GM04503 (cell line): ENCODE measurements around the gene KCNS3.
"Not testable (repeated sequence)": the region's sequence is repeated elsewhere in the genome, so short reads cannot be mapped to it uniquely, and the experiment has no call there.

Experiments used
- DNase-seq: peaks from one replicate; pipeline ENCODE4 v3.0.0-alpha.2; 2012; ENCODE audit warnings: low read depth

Gene KCNS3

DNA sequence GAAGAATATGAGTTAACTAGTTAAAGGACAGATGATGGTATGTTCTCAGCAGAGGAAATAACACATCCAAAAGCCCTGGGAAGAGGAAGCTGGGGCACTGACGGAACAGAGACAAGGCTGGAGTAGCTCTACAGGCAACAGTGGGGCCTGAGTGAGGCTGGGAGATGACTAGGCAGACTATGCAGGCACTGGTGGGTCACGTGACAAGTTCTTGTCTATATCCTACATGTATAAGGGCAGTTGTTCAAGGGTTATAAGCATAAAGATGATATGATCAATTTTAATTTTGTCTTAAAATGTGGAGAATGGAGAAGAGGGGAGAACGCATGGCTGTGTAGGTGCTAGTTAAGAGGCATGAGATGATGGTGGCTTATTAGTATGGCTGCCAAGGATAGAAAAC, 68.6 kb downstream of the KCNS3 start:
- DNase-seq: no peak

DNA sequence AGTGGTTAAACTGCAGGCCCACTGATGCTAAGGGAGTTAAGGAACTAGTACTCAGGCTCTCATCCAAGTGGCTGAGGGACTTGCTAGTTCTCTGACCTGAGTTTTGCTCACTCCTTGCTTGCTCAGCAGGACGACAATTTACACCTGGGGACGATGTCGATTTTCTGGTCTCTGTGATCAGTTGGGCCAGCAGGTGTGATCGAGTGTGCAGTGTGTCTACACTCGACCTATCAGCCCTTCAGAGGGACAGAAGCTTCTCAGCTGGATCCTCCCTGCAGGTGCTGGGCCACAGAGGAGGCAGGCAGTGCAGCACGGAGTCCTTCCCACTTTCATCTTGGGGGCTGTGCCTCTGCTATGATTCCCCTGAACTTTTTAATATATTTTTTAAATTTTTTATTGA, 71.5 kb downstream of the KCNS3 start:
- no peak for DNase-seq

DNA sequence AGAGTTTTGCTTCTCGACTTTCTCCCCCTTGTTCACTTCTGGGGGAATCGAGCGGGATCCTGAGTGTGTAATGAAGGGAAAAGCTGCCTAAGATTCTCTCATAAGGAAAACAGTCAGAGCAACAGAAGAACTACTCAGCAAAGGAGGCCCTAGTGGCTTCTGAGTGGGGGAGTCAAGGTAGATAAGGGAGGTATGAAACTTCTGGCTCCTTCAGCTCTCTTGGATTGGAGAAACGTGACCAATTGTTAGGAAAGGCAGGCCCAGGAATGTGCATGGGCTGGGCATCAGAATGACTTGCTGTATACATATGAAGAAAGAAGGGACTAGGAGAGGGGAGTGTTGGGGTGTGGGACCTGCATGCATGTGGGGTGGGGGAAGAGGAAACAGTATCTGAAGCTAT, 73.1 kb downstream of the KCNS3 start:
- no peak for DNase-seq

DNA sequence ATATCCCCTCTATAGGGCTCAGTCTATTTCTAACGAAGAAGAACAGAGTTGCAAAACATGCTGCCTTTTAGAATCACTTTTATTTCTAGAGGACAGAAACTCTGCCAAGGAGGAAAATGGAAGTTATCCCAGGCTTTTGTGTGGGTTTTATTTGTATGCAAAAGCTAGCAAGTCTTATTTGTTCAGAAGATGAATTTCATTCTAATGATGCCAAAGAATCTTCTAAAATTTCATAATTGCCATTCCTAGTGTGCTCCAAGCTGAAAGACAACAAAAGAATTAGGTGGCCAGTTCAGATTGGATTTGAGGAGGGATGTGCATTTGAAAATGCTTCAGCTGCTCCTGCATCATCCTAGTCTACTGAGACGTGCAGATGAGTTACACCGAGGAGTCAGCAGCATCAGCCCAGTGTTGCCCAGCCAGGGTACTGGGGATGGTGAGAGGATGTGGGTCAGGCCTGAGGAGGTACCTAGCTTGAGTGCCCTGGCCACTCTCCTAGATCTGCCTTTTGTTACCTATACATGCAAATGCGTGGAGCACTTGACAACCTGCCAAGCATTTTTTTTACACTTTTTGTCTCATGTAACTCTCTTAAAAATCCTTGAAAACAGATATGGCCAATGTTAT, 80.1 kb downstream of the KCNS3 start:
- peak; percentile 37 for DNase-seq

DNA sequence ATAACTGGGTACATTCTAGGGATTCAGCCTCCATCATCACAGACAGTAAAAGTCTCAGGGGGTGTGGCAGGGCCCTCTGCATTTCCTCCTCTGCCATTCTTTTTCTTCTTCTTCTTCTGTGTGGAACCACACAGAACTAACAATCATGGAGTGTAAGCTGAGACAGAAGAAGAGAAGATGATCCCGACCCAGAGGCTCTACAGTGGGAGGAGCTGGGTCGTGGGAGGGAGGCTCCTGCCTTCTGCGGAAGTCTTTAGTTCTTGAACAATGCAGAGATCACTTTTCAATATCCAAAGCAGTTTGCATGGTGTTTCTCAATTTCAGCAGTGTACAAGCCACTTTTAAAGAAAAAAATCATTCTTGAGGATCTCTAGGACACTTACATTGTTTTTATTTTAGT, 80.9 kb downstream of the KCNS3 start:
- no peak for DNase-seq

DNA sequence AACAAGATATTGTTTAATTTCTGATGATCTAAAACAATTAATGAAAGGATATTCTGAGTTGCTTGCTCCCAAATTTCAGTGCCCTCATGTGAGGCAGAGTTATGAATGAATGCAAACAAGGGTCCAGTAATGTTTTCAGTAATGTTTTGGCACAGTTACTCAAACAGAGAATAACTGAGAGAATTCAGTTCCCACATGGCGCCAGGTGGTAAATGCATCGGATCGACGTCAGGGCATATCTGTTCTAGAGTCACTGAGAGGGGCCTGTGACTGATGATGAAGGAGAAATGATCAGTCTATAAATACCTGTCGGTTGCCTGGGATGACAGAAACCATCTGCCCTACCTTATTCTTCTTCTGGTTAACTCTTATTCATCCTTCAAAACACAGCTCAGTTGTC, 81.4 kb downstream of the KCNS3 start:
- no peak for DNase-seq

DNA sequence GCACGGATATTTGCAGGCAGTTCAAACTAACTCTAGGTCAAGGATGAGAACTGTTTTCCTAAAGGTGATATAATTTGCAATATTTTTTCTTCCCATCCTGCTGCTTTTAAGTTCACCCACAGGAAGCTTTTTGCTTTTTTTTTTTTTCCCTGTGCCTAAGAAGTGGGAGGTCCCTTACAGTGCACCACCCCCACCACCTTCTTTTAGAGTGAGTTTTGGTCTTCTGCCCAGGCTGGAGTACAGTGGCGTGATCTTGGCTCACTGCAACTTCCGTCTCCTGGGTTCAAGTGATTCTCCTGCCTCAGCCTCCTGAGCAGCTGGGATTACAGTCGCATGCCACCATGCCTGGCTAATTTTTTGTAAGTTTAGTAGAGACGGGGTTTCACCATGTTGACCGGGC, 82.5 kb downstream of the KCNS3 start:
- no peak for DNase-seq

DNA sequence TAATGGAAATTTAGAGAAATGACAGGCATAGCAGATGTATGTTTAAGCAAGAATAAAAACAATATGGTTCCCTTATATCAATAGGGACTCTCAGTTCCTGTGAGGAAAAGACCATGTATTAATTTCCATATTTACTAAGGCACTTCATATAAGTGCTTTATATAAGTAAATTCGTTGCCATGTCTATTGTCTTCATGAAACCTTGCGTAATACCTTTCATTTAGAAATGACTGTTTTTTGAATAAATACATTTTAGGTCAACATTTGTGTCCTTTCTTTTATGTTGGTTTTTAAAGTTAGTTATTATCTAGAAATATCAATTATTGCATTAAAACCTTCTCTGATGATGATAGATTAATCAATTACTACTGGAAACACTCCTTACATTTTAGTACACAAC, 83.3 kb downstream of the KCNS3 start:
- DNase-seq: no peak

DNA sequence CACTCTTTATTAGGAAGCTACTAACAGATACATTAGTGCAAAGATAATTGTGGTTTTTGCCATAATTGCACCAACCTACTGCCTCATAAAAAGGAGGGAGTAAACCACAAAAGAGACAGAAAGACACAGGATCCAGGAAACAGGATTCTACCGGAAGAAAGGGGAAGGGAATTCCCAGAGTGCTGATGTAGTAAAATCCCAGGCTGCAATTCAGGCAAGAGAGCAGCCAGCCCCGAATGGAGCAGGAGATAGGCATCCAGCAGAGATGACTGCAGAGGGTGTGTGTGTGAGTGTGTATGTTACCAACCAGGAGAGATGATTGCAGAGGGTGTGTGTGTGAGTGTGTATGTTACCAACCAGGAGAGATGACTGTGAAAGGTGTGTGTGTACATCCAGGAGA, 84.4 kb downstream of the KCNS3 start:
- no peak for DNase-seq

DNA sequence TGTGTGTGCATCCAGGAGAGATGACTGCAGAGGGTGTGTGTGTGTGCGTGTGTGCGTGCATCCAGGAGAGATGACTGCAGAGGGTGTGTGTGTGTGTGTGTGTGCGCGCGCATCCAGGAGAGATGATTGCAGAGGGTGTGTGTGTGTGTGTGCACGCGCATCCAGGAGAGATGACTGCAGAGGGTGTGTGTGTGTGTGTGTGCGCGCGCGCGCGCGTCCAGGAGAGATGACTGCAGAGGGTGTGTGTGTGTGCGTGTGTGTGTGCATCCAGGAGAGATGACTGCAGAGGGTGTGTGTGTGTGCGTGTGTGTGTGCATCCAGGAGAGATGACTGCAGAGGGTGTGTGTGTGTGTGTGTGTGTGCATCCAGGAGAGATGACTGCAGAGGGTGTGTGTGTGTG, 85.1 kb downstream of the KCNS3 start:
- not testable (repeated sequence) for DNase-seq

DNA sequence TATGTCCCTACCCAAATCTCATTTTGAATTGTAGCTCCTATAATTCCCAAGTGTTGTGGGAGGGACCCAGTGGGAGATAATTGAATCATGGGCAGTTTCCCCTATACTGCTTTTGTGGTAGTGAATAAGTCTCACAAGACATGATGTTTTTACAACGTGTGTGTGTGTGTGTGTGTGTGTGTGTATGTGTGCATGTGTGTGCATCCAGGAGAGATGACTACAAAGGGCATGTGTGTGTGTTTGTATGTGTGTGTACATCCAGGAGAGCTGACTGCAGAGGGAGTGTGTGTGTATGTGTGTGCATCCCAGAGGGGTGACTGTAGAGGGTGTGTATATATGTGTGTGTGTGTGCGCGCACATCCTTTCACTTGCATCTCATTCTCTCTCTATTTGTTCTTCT, 86.7 kb downstream of the KCNS3 start:
- DNase-seq: no peak

DNA sequence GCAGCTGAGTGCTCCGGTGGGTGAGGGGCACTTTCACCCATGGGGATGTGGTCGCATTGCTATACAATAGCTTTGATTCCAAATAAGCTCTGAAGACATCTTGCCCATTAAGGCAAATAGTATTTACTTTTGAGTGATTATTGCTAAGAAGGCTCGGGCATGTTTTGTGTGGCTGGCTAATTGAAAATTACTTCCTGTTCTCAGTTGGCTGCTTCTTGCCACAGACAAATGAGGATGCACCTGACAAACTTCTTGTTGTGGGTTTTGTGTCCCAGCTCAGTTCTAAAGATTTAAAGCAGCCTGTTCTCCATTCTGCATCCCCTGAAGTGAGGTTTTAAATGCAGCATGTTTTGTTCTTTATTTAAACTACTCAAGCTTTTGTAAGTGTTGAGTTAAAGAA, 88.3 kb downstream of the KCNS3 start:
- DNase-seq: no peak

DNA sequence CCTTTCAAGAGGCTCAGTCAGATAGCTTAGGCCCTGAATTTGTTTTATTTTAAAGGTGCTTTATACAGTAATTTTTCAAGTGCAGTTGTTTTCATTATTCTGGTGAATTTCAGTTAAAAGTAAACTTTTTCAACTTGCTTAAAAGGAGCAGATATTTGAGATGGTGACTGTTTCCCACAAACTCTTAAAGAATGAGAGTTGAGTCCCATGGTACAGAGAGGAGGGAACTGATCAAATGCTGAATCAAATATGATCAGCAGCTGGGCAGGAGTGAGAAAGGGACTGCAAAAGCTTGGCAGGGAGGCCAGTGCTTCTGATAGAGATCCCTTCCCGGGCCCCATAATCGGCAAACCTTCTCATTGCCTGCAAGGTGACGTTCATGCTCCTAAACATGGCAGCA, 91.2 kb downstream of the KCNS3 start:
- DNase-seq: no peak

DNA sequence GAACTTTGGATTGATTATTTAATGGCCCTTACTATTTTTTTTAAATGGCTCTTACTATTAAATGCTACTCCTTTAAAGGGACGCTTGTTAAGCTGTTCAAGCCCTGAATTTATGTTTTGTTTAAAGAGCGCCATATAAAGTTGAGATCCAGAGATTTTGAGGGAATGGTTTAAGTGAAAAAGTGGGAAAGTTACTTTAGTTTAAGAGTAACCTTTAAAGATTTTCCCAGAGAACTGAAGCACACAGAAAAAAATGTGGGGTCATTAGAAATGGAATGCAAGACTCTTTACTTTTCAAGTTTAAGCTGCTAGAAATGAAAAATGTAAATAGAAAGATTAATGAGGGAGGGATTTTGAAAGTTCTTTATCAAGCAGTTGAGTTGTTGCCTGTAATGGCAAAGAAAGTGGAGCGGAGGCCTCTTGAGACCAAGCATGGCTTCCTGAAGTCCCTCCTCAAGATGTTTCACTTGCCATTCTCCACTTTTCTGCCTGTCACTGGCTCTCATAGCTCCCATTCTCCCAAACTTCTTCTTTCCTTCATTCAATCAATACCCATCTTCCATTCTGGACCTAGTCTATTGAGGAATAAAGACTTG, 93.2 kb downstream of the KCNS3 start:
- no peak for DNase-seq

DNA sequence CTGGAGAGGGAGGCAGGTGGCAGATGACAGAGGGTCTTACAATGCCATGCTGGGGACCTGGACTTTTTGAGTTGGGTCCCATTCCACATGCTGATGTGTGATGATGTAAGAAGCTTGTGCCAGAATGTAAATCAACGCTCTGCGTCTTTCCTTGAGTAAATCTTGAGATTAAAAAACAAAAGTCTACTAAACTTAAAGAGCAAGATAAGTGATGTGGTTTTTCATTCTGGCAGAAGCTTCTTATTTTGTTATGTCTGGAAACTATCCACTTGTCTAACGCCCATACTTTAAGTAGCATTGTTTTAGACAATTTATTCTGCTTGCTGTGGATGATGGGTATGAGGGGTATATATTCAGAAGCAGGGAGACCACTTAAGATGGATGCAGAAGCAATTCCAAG, 94.5 kb downstream of the KCNS3 start:
- DNase-seq: no peak

DNA sequence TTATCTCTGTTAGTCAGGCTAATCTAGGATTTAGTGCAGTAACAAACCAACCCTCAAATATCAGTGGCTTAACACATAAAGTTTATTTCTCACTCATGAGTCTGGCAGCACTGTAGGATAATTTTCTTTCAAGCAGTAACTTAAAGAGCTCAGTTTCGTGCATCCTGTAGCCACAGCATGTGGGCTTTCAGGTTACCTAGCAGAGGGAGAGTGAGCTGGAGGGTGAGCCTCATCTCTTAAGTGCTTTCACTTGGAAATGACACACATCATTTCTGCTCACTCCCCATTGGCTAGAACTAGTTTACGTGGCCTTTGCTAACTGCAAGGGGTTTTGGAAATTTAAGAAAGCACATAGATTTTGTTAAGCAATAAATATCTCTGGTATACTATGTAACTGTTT, 96.9 kb downstream of the KCNS3 start:
- DNase-seq: no peak

DNA sequence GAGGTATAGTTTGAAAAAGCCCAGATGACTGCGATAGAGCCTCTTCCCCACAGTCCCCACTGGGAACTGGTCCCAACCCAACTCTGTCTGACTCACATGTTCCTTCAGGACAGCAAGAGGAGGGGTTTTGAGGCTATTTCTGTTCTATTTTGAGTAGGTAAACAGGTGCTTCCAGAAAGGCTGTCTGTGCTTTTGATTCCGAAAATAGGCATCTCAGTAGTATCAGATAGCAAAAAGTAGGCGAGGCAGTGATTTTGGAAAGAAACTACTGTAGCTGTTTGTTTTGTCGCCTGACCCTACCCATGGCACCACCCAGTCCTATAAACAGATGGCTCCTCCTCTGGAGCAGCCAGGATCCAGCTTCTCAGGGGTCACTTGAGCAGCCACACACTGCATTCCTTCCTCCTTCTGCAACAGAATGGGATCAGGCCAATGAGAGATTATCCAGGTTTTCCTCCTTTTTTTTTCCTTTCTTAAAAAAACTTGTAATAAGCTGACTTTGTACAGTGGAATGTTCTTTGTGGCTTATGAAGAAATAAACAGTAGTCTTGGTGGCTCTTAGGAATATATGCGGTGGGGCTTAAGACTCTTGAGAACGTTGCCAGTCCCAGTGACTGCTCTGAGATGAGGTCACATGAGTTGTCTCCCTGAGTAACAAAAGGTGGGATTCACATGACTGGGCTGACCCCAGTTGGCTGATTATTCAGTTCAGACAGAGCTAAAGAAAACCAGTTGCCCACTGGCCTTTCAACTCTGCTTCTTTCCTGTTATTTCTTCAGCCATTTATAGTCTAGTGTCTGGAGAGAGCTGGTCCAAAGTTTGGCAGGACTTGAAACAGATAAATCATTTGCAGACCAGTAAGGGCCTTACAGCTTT, 98.6 kb downstream of the KCNS3 start:
- peak; percentile 98 for DNase-seq

DNA sequence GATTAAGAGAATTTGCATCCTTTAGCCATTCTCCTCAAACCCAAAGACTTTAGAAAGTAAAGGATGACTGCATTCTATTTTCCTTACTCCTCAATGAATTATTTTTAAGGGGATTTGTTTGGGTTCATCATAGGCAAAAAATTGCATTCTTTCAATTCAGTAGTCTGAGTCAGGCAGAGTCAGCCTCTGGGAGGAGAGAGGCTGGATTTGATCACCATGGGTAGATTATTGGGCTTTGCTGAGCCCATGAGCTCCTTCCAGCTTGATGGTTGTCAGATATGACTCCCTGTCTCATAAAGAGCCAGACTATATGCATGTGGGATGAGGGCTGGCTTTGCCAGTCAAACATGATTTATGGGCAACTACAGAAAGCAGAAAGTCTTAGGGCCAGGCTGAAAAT, 101.2 kb downstream of the KCNS3 start:
- peak; percentile 78 for DNase-seq

DNA sequence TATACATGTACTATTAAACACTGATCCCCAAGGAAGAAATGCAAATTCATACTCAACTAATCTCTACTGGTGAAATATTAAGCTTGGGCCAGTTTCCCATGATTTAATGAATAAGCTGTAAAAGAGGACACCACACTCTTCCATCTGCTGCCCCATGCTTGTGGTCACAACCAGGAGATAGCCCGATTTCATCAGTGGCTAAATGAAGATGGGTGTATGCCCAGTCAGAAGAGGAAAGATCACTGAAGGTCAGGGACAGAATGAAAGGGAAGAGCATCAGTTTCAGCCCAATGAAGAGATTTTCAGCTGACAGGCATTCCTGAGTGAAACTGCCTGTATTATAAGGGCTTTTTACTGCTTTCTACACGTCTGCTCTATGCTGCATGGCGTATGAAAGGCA, 103.5 kb downstream of the KCNS3 start:
- DNase-seq: no peak
